HEK293 (cell line): ENCODE results near the gene BCKDHA.

Source experiments
- CTCF ChIA-PET: fragments of 350-600 bp; formaldehyde crosslinking; extraction: SDS; loops from one replicate; lab custom pipeline; 2021; ENCODE audit warnings: antibody characterized with exemption; lab: Yijun Ruan, JAX
- POLR2A ChIA-PET: fragments of 300-600 bp; formaldehyde crosslinking; extraction: SDS; loops from one replicate; lab custom pipeline; 2020; ENCODE audit warnings: antibody characterized with exemption, inconsistent platforms; lab: Yijun Ruan, JAX
- H3K27ac ChIP-seq: fragments of 200-500 bp; sonication (Bioruptor generic); 2 replicates; pipeline ENCODE4 v1.5.1; 2014; ENCODE audit warnings: low read depth, low read length, control low read depth, inconsistent platforms; ENCODE audit errors: extremely low read depth
- H3K36me3 ChIP-seq, 2 experiments: fragments of 200-500 bp in 1 of 2; sonication (Bioruptor generic) in 1 of 2; 1 replicate in 1 of 2; 2 replicates in 1 of 2; pipeline ENCODE4 v1.5.1; 2014 to 2017; ENCODE audit warnings: inconsistent platforms in 2 of 2, low read length in 2 of 2; ENCODE audit not compliant: control insufficient read depth in 2 of 2, insufficient read depth in 1 of 2
- H3K4me1 ChIP-seq: fragments of 200-500 bp; sonication (Bioruptor generic); 2 replicates; pipeline ENCODE4 v1.5.1; 2014; ENCODE audit warnings: mild to moderate bottlenecking, low read length, inconsistent platforms; ENCODE audit not compliant: control insufficient read depth, insufficient read depth
- H3K4me3 ChIP-seq: 2 replicates; pipeline ENCODE4 v1.5.1; 2011; ENCODE audit warnings: low read depth, mild to moderate bottlenecking, control low read depth, low read length, moderate library complexity
- H3K9me3 ChIP-seq: fragments of 200-500 bp; sonication (Bioruptor generic); 2 replicates; pipeline ENCODE4 v1.5.1; 2014; ENCODE audit warnings: low read depth, low read length, inconsistent platforms; ENCODE audit not compliant: control insufficient read depth, insufficient read depth
- ELK4 ChIP-seq: IDR thresholded peaks from 2 replicates; pipeline ENCODE4 v1.6.1; 2011; ENCODE audit warnings: mild to moderate bottlenecking, low read depth, low read length, borderline replicate concordance
- GLIS1 ChIP-seq: fragments of 450-650 bp; formaldehyde crosslinking; IDR thresholded peaks from 2 replicates; pipeline ENCODE4 v1.5.1; 2016; ENCODE audit warnings: missing biosample characterization, missing genetic modification characterization
- HOXC10 ChIP-seq: sonication (generic); formaldehyde crosslinking; IDR thresholded peaks from 2 replicates; pipeline ENCODE4 v1.8.1; 2023; ENCODE audit warnings: mild to moderate bottlenecking, missing genetic modification reagents
- IKZF3 ChIP-seq: fragments of 450-650 bp; IDR thresholded peaks from 2 replicates; pipeline ENCODE4 v1.5.0; 2018; ENCODE audit warnings: missing biosample characterization, mild to moderate bottlenecking, missing genetic modification characterization, moderate library complexity
- KLF1 ChIP-seq: fragments of 450-650 bp; formaldehyde crosslinking; IDR thresholded peaks from 2 replicates; pipeline ENCODE4 v1.5.1; 2016; ENCODE audit warnings: missing biosample characterization, missing genetic modification characterization
- KLF7 ChIP-seq: fragments of 450-650 bp; formaldehyde crosslinking; IDR thresholded peaks from 2 replicates; pipeline ENCODE4 v1.5.1; 2016; ENCODE audit warnings: missing biosample characterization, missing genetic modification characterization, borderline replicate concordance
- PRDM10 ChIP-seq: fragments of 450-650 bp; formaldehyde crosslinking; IDR thresholded peaks from 2 replicates; pipeline ENCODE4 v1.5.1; 2016; ENCODE audit warnings: missing biosample characterization, missing genetic modification characterization
- REPIN1 ChIP-seq: fragments of 450-650 bp; formaldehyde crosslinking; IDR thresholded peaks from 2 replicates; pipeline ENCODE4 v1.5.1; 2017; ENCODE audit warnings: missing biosample characterization, missing genetic modification characterization, low read depth
- SP2 ChIP-seq: fragments of 450-650 bp; formaldehyde crosslinking; IDR thresholded peaks from 2 replicates; pipeline ENCODE4 v1.5.1; 2016; ENCODE audit warnings: missing biosample characterization, missing genetic modification characterization
- ZBTB11 ChIP-seq: fragments of 450-650 bp; formaldehyde crosslinking; conservative IDR thresholded peaks from 2 replicates; pipeline ENCODE4 v1.5.1; 2016; ENCODE audit warnings: low read depth, missing biosample characterization, missing genetic modification characterization
- ZIC2 ChIP-seq: fragments of 450-650 bp; formaldehyde crosslinking; IDR thresholded peaks from 2 replicates; pipeline ENCODE4 v1.5.1; 2016; ENCODE audit warnings: missing biosample characterization, missing genetic modification characterization
- ZNF138 ChIP-seq: fragments of 450-650 bp; formaldehyde crosslinking; IDR thresholded peaks from 2 replicates; pipeline ENCODE4 v1.5.1; 2016; ENCODE audit warnings: missing biosample characterization, missing genetic modification characterization, borderline replicate concordance
- ZNF140 ChIP-seq: fragments of 450-650 bp; formaldehyde crosslinking; IDR thresholded peaks from 2 replicates; pipeline ENCODE4 v1.5.1; 2016; ENCODE audit warnings: missing biosample characterization, missing genetic modification characterization
- ZNF148 ChIP-seq: fragments of 450-650 bp; formaldehyde crosslinking; IDR thresholded peaks from 2 replicates; pipeline ENCODE4 v1.5.0; 2017; ENCODE audit warnings: missing biosample characterization, missing genetic modification characterization, borderline replicate concordance
- ZNF174 ChIP-seq: fragments of 450-650 bp; formaldehyde crosslinking; IDR thresholded peaks from 2 replicates; pipeline ENCODE4 v1.5.0; 2017; ENCODE audit warnings: missing biosample characterization, mild to moderate bottlenecking, missing genetic modification characterization
- ZNF335 ChIP-seq: fragments of 450-650 bp; formaldehyde crosslinking; conservative IDR thresholded peaks from 2 replicates; pipeline ENCODE4 v1.5.1; 2016; ENCODE audit warnings: missing biosample characterization, missing genetic modification characterization
- ZNF423 ChIP-seq: fragments of 450-650 bp; formaldehyde crosslinking; IDR thresholded peaks from 2 replicates; pipeline ENCODE4 v1.5.1; 2016; ENCODE audit warnings: missing biosample characterization, missing genetic modification characterization
- ZNF514 ChIP-seq: fragments of 450-650 bp; formaldehyde crosslinking; IDR thresholded peaks from 2 replicates; pipeline ENCODE4 v1.5.1; 2016; ENCODE audit warnings: missing biosample characterization, missing genetic modification characterization
- ZNF544 ChIP-seq: fragments of 450-650 bp; formaldehyde crosslinking; IDR thresholded peaks from 2 replicates; pipeline ENCODE4 v1.5.0; 2017; ENCODE audit warnings: missing biosample characterization, missing genetic modification characterization
- ZNF571 ChIP-seq: fragments of 450-650 bp; formaldehyde crosslinking; IDR thresholded peaks from 2 replicates; pipeline ENCODE4 v1.5.0; 2017; ENCODE audit warnings: missing biosample characterization, missing genetic modification characterization
- ZNF660 ChIP-seq: fragments of 450-650 bp; IDR thresholded peaks from 2 replicates; pipeline ENCODE4 v1.5.1; 2018; ENCODE audit warnings: missing biosample characterization, mild to moderate bottlenecking, missing genetic modification characterization
- ZNF704 ChIP-seq: fragments of 450-650 bp; formaldehyde crosslinking; IDR thresholded peaks from 2 replicates; pipeline ENCODE4 v1.5.1; 2016; ENCODE audit warnings: missing biosample characterization, missing genetic modification characterization
- ZNF707 ChIP-seq: fragments of 450-650 bp; formaldehyde crosslinking; IDR thresholded peaks from 2 replicates; pipeline ENCODE4 v1.5.1; 2016; ENCODE audit warnings: missing biosample characterization, missing genetic modification characterization
- ZNF768 ChIP-seq: fragments of 450-650 bp; formaldehyde crosslinking; IDR thresholded peaks from 2 replicates; pipeline ENCODE4 v1.5.1; 2018; ENCODE audit warnings: missing biosample characterization, mild to moderate bottlenecking, missing genetic modification characterization
- ZNF830 ChIP-seq: fragments of 450-650 bp; IDR thresholded peaks from 2 replicates; pipeline ENCODE4 v1.5.0; 2018; ENCODE audit warnings: missing biosample characterization, missing genetic modification characterization, low read depth, mild to moderate bottlenecking, moderate library complexity
- ZXDB ChIP-seq: fragments of 450-650 bp; formaldehyde crosslinking; IDR thresholded peaks from 2 replicates; pipeline ENCODE4 v1.5.1; 2016; ENCODE audit warnings: missing biosample characterization, missing genetic modification characterization

Gene BCKDHA

DNA sequence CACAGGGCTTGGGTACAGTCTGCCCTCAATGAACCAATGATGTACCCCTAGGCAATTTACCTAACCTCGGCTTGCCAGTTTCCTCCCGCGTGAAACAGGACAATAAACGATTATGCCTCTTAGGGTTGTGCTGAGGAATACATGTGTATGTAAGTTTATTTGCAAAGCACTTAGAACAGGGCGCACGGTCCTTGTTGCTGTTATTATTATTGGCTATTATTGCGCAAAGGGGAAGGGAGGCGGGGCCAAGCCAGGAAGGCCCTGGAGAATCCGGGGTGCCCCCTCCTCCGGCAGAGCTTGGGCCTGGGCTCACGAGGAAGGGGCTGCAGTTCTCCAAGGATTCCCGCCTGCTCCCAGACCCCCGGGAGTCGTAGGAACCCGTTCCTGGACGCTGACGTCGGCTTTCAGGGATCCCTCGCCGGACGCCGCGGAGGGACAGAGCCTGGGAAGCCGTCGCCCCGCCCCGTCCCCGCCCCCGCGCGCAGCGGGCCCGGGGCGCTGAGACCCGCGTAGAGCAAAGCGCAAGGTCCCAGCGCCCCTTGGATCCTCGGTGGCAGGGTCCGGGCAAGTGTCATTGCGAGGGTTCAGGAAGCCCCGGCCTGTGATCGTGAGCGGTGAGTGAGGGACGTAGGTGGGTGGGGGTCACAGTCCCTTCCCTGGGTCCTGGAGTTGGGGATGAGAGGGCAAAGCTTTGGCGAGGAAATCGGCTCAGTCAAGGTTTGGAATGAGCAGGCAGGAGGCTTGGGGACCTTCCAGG, 21.2 kb upstream of the BCKDHA start, which contains the start of gene TMEM91:
TSS of gene TMEM91 (plus strand) at position 293 of the 757 bp plus-strand sequence. CDS start 1,777 bp downstream, outside the sequence.
- ChIA-PET CTCF (interaction anchor here (0.6 to 1.9 kb wide), 2 partner anchors 11 to 12 kb away, joined by 3 to 5 read pairs; partner anchors contain the start of gene B9D2), POLR2A (interaction anchor here (1.3 to 6.2 kb wide), 2 partner anchors 12 to 24 kb away, joined by 3 to 64 read pairs; partner anchors contain the start of gene B9D2)
- peaks cover 20% of the 10 kb centered on the region for H3K4me1 ChIP-seq
- peak within 1 kb of the TSS; percentile 34 for H3K4me3 ChIP-seq
- H3K36me3 ChIP-seq, result no peaks in the 10 kb centered on the region; a peak in 1 of 3 replicates
- H3K27ac ChIP-seq, result peak within 1 kb of the TSS; percentile 21; the same call in 1 of the 2 replicates
- no peaks in the 10 kb centered on the region for H3K9me3 ChIP-seq
- TF ChIP-seq ZIC2 (tag by site-specific recombination), result peak; percentile 69
- TF ChIP-seq GLIS1 (tag by site-specific recombination), result peak; percentile 42; the same call in 1 of the 2 replicates
- TF ChIP-seq ZNF423 (tag by site-specific recombination), result no peak
- TF ChIP-seq ZNF830 (tag by site-specific recombination), result no peak
- TF ChIP-seq ZNF660 (tag by site-specific recombination), result peak; percentile 48; the same call in 1 of the 2 replicates
- peak; percentile 80 for TF ChIP-seq IKZF3 (tag by site-specific recombination)
- no peak for TF ChIP-seq ZNF544 (tag by site-specific recombination)
- TF ChIP-seq PRDM10 (tag by site-specific recombination), result no peak
- no peak for TF ChIP-seq HOXC10 (CRISPR knock-in tag)
- TF ChIP-seq ZNF571, result no peak
- TF ChIP-seq ZNF140, result no peak
- no peak for TF ChIP-seq ZNF514 (tag by site-specific recombination)
- TF ChIP-seq ZXDB (tag by site-specific recombination), result peak; percentile 28; the same call in 1 of the 2 replicates
- TF ChIP-seq ZNF174 (tag by site-specific recombination), result no peak
- 0 out of 2 replicates have a peak, but pooled peaks have one; percentile 51 for TF ChIP-seq ZNF335
- TF ChIP-seq ZNF138 (tag by site-specific recombination), result no peak
- no peak for TF ChIP-seq ZBTB11
- TF ChIP-seq ZNF148 (tag by site-specific recombination), result no peak
- TF ChIP-seq ZNF704 (tag by site-specific recombination), result no peak
- peak; percentile 17; the same call in 1 of the 2 replicates for TF ChIP-seq KLF1 (tag by site-specific recombination)
- TF ChIP-seq KLF7 (tag by site-specific recombination), result no peak
- TF ChIP-seq SP2 (tag by site-specific recombination), result peak; percentile 36; the same call in 1 of the 2 replicates
- TF ChIP-seq ELK4, result no peak
- TF ChIP-seq REPIN1, result peak; percentile 98
- no peak for TF ChIP-seq ZNF768 (tag by site-specific recombination)
- TF ChIP-seq ZNF707 (tag by site-specific recombination), result no peak
